Measurements from ENCODE around the gene MYO7B.
"Not testable (repeated sequence)": the region's sequence is repeated elsewhere in the genome, so short reads cannot be mapped to it uniquely, and the experiment has no call there.

Gene MYO7B

GRCh38 chr2:127552846-127553245 lies 17.4 kb downstream of the MYO7B start:
- no peak for DNase-seq

- no peak for DNase-seq
Observed at GRCh38 chr2:127558911-127559310, 23.4 kb downstream of the MYO7B start.

DNA sequence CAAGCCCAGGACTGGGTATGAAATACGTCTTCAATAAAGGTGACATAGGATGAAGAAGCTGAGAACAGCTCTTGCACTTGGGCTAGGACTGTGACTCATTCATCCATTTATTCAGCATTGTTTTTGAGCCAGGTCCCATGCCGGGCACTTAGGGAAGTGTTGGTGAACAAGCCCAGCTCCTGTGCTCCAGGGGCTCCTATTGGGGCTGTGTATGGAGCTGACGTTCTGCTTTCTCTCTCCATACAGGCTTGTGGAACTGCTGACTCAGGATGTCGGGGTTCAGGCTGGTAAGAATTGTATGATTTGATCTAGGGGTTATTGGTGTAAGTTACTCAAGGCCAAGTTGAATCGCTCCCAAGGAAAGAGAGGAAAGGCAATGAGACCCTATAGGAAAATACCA lies 24.0 kb downstream of the MYO7B start:
- DNase-seq, result no peak

DNA sequence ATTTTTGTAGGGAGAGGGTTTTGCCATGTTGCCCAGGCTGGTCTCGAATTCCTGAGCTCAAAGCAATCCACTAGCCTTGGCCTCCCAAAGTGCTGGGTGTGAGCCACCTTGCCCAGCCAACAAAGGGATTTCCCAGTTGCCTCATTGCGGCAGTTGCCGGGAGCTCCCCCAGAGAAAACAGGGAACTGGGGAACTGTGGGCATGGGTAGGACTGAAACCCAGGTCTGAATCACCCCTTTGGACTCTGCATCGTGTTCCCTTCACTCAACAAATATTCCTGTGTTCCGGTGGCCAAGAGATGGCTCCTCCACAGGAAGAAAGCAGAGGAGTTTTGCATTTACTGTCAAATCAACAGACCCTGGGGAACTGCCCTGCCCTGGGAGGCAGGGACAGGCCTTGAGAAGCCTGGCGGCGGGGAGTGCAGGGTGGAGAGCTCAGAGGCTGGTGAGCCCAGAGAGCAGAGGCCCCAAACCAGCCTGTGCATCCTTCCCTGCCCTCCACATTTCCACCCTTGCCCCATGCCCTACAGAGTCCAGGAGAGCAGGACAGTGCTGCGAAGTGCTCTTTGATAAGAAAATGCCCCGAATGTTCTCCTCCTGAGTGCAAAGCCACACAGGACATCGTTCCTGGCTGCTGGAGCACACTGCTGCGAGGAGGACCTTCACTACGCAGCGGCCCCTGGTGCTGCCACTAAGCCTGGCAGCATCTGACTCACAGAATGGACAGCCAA lies 24.9 kb downstream of the MYO7B start:
- no peak for DNase-seq

GRCh38 chr2:127560931-127561280 lies 25.4 kb downstream of the MYO7B start:
- DNase-seq, result no peak

DNA sequence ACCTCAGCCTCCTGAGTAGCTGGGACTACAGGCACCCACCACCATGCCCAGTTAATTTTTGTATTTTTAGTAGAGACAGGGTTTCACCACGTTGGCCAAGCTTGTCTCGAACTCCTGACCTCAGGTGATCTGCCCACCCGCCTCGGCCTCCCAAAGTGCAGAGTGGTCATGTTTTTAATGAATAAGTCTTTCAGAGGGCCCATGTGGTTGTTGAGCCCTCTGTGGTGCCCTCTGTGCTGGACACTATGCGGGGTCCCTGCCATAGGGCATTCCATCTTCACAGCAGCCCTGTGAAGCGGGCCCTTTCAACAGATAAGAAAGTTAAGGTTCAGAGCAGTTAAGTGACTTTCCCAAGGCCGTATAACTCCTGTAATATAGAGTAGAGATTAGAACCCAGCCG lies 25.9 kb downstream of the MYO7B start:
- no peak for DNase-seq

- no peak for DNase-seq
Observed at GRCh38 chr2:127562936-127563335, 27.5 kb downstream of the MYO7B start.

GRCh38 chr2:127563458-127564428 lies 28.3 kb downstream of the MYO7B start:
- DNase-seq, result no peak

- no peak for DNase-seq
Observed at GRCh38 chr2:127564429-127565260, 29.2 kb downstream of the MYO7B start.

- no peak for DNase-seq
Observed at GRCh38 chr2:127565261-127566138, 30.0 kb downstream of the MYO7B start.

GRCh38 chr2:127566139-127566417 lies 30.6 kb downstream of the MYO7B start:
- no peak for DNase-seq

DNA sequence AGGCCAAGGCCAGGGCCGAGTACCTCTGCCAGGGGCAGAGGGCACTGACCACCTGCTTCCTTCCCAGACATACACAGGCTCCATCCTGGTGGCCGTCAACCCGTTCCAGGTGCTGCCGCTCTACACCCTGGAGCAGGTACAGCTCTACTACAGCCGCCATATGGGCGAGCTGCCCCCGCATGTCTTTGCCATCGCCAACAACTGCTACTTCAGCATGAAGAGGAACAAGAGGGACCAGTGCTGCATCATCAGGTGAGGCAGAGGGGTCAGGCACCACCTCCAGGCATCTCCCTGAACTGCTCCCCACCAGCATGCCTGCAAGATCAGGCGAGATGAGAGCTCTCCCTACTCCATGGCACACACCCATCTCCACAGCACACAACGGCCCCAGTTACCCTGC lies 31.1 kb downstream of the MYO7B start:
- no peak for DNase-seq

DNA sequence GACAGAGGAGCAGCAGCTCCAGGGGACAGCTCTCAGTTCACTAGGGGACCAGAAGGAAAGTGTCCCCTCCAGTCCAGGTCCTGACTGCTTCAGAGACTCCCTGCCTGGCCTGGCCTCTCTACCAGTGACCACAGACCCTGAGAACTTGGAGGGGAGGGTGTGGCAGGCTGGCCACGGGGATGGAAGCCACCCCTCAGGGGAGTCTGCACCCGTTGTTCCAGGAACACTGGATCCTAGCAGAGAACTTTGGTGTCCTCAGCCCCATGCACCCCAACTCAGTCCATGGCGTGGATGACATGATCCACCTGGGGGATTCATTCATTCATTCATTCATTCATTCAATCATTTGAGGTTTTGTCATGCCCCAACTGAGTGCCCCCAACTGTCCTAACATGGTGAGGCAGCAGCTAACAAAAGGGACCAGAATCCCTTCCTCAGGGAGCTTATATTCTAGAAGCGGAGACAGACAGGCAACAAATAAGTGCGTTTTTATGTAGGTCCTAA lies 31.9 kb downstream of the MYO7B start:
- DNase-seq, result no peak

DNA sequence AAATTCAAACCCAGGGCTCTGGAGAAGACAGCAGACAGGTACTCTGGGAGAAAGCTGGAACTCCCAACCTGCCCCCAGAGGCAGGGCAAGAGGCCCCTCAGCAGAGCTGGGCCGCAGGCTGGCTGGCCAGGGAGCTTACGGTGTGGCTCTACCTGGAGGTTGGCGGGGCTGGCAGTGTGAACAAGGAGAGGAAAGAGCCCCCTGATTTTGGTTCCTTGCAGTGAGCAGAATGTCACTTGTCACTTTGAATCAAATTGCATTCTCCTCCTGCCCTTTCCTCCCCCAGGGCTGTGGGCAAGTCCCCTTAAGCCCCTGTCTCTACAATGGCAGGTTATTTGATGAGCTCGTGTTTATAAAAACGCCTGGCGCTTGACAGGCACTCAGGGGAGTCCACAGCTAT lies 32.6 kb downstream of the MYO7B start:
- DNase-seq, result no peak

- DNase-seq, result no peak
Observed at GRCh38 chr2:127569666-127570065, 34.2 kb downstream of the MYO7B start.

GRCh38 chr2:127570282-127571250 lies 35.1 kb downstream of the MYO7B start:
- no peak for DNase-seq

- DNase-seq, result not testable (repeated sequence)
Observed at GRCh38 chr2:127572352-127572751, 36.9 kb downstream of the MYO7B start.

DNA sequence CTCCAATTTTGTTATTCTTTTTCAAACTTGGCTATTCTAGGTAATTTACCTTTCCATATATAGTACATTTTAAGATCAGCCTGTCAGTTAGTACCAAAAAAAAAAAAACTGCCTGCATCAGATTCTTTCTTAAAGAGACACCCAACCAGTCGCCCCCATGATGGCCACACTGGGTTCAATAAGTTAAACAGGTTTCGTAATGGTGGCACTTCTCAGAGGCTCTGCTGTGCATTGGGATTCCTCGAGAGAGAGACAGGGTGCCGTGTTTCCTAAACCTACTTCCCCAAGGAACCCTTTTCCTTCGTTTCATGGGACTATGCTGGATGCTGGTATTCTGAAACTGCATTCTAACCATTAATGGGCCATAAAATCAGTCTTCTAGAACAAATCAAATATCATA lies 37.4 kb downstream of the MYO7B start:
- no peak for DNase-seq

DNA sequence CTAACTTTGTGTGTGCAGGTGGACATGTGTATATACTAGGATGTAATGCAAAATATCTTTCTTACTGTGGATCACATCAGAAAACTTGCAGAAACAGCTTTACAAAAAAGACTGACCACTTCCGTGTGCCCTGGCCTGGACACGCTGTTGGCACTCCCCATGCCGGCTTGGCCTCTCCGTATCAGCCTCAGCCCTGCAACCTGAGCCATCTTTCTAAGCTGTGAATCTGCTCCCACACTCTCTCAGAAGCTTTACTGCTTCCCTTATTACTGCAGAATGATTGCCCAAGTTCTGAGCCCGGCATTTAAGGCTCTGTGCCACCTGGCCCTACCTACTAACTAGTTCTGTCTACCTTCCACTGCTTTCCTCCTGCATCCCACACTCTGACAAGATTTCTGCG lies 37.8 kb downstream of the MYO7B start:
- DNase-seq, result no peak

DNA sequence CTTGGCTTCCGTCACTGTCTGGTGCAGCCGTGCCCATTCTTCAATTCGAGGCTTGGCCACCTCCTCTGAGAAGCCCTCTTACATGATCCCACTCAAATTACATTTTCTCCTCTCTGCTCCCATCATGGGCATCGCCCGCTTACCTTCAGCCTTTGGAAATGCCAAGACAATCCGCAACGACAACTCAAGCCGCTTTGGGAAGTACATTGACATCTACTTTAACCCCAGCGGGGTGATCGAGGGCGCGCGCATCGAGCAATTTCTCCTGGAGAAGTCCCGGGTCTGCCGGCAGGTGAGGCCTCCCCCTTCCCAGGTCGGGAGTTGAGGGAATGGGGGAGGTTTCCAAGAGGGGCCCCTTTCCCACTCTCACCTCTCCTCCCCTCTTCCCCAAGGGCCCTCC lies 38.3 kb downstream of the MYO7B start:
- no peak for DNase-seq

DNA sequence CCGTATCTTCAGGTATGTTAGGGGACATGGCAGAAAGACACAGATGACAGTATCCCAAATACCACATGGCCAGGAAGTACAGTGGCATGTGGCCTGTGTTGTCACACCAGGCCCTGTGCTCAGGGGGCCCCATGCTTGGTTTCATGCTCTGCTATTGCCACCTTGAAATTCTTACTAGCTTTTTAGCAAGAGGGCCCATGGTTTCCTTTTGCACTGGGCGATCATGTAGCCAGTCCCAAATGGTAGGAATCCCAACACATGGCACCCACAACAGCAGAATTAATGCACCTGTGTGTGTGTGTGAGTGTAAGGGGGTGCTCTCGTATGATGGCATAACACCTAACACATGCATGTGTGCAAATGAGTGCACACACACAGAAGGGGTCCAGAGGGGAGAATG lies 39.2 kb downstream of the MYO7B start:
- no peak for DNase-seq
